HG03159 (cell line): ENCODE measurements around the gene SLC1A2.
A peak's percentile ranks its signal among the peaks of the same experiment; 100 is the strongest.

Experiments used
- ATAC-seq: cut with Tn5 transposase; IDR thresholded peaks from one replicate; pipeline ENCODE4 v1.9.1; 2021; ENCODE audit warnings: mild to moderate bottlenecking, moderate library complexity; ENCODE audit not compliant: unreplicated experiment

The SLC1A2 gene

GRCh38 chr11:35352077-35352888, 67.1 kb downstream of the SLC1A2 start:
- no peak for ATAC-seq

GRCh38 chr11:35349897-35350296, 69.5 kb downstream of the SLC1A2 start:
- no peak for ATAC-seq

GRCh38 chr11:35348898-35349687, 70.3 kb downstream of the SLC1A2 start:
- no peak for ATAC-seq

- no peak for ATAC-seq
Measured at GRCh38 chr11:35347921-35348331, 71.4 kb downstream of the SLC1A2 start.

- ATAC-seq, result no peak
Measured at GRCh38 chr11:35347173-35347878, 72.0 kb downstream of the SLC1A2 start.

- no peak for ATAC-seq
Measured at GRCh38 chr11:35346472-35347156, 72.7 kb downstream of the SLC1A2 start.

GRCh38 chr11:35344681-35345574, 74.4 kb downstream of the SLC1A2 start:
- ATAC-seq, result no peak

- ATAC-seq, result peak; percentile 77
Measured at GRCh38 chr11:35343033-35343598, 76.2 kb downstream of the SLC1A2 start.

GRCh38 chr11:35340715-35341114, 78.6 kb downstream of the SLC1A2 start:
- ATAC-seq, result no peak

- ATAC-seq, result no peak
Measured at GRCh38 chr11:35340071-35340470, 79.3 kb downstream of the SLC1A2 start.

- ATAC-seq, result no peak
Measured at GRCh38 chr11:35338921-35339320, 80.4 kb downstream of the SLC1A2 start.

GRCh38 chr11:35337914-35338305, 81.4 kb downstream of the SLC1A2 start:
- no peak for ATAC-seq

GRCh38 chr11:35337136-35337913, 82.0 kb downstream of the SLC1A2 start:
- ATAC-seq, result no peak

GRCh38 chr11:35336726-35337125, 82.6 kb downstream of the SLC1A2 start:
- ATAC-seq, result no peak

- no peak for ATAC-seq
Measured at GRCh38 chr11:35335226-35335625, 84.1 kb downstream of the SLC1A2 start.

- ATAC-seq, result peak; percentile 86
Measured at GRCh38 chr11:35334385-35335090, 84.8 kb downstream of the SLC1A2 start.

GRCh38 chr11:35332524-35332923, 86.8 kb downstream of the SLC1A2 start:
- no peak for ATAC-seq

- no peak for ATAC-seq
Measured at GRCh38 chr11:35330931-35331330, 88.4 kb downstream of the SLC1A2 start.
